BLaER1 (cell line): Measurements from ENCODE around the gene MAB21L2.
"Not testable (repeated sequence)": the region's sequence is repeated elsewhere in the genome, so short reads cannot be mapped to it uniquely, and the experiment has no call there.

Source experiments
- H3K27ac ChIP-seq: shearing (Covaris generic); formaldehyde crosslinking; 2 replicates; pipeline ENCODE4 v1.8.1; 2022
- H3K27me3 ChIP-seq: shearing (Covaris generic); formaldehyde crosslinking; 2 replicates; pipeline ENCODE4 v1.8.1; 2022
- H3K36me3 ChIP-seq: shearing (Covaris generic); formaldehyde crosslinking; 2 replicates; pipeline ENCODE4 v1.8.1; 2022
- H3K4me1 ChIP-seq: shearing (Covaris generic); formaldehyde crosslinking; 2 replicates; pipeline ENCODE4 v1.8.1; 2022
- H3K4me2 ChIP-seq: shearing (Covaris generic); formaldehyde crosslinking; 2 replicates; pipeline ENCODE4 v1.8.1; 2022
- H3K4me3 ChIP-seq: shearing (Covaris generic); formaldehyde crosslinking; 2 replicates; pipeline ENCODE4 v1.8.1; 2022
- H3K9ac ChIP-seq: shearing (Covaris generic); formaldehyde crosslinking; 2 replicates; pipeline ENCODE4 v1.8.1; 2022
- H3K9me3 ChIP-seq: shearing (Covaris generic); formaldehyde crosslinking; 2 replicates; pipeline ENCODE4 v1.8.1; 2022
- H4K20me1 ChIP-seq: shearing (Covaris generic); formaldehyde crosslinking; 2 replicates; pipeline ENCODE4 v1.8.1; 2022
- Cebpa-rat ChIP-seq: shearing (Covaris generic); IDR thresholded peaks from 2 replicates; pipeline ENCODE4 v1.8.1; 2022

Gene MAB21L2

DNA sequence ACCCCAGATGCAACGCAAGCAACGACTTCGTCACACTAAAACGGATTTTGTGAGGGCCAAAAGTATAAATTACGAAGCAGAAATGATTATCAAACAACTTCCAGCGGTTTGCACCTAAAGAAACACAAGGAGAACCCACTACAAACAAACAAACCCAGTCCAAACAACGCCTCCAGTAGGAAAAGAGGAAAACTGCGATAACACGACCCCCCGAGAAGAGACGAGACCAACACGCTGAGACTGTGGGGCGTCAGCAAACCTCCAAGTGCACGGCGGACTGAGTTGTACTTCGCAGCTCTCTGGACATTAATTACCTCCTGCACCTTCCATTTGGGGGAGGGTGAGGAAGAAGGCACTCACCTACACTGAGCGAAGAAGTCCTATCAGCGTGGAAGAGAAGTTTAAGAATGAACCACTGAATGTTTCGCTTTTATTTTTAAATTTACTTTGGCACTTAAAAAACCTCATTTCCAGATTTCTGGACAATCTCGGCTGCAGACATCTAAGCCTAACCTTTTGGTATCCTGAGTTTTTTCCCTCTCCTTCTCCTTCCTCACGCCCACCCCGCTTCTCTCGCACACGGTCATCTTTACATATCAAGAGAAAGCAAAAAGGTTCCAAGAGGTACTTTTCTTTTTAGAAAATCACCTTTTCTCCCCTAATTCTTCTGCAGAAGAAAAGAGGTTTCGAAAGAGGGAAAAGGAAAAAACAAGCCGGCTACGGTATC, at the start of gene MAB21L2:
Gene MAB21L2, plus strand, starts transcription at position 6 of the 727 bp plus-strand sequence. CDS start 879 bp downstream, outside the sequence.
- Histone ChIP-seq H3K4me2 (no peak within 1 kb of the TSS), H3K9ac (no peak within 1 kb of the TSS)

DNA sequence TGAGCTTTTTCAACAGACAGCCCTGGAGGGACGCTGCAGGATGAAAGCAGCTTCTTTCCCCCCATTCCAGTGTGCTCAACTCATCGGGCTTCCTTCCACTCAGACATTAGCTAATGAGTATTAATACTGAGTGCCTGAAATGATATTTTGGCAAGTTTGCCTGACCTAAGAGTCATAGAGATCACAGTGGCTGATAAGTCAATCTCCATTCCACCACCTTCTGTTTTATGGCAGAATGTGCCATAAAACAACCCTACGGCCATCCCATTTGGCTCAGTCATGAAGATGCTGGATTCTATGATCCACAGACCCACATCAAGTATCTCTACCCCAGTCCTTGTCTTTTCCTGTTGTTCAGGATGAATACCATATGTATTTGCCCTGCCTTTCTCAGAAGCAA, 48.3 kb upstream of the MAB21L2 start:
- no peaks in the 10 kb centered on the region for H3K4me1 ChIP-seq
- TF ChIP-seq Cebpa-rat, result no peak
- no peaks in the 10 kb centered on the region for H3K36me3 ChIP-seq

More for the DNA sequence above, at the start of gene MAB21L2:
- TF ChIP-seq Cebpa-rat, result no peak
- H3K27me3 ChIP-seq, result no peaks in the 10 kb centered on the region
- H3K36me3 ChIP-seq, result peaks cover 32% of the 10 kb centered on the region
- H4K20me1 ChIP-seq, result no peaks in the 10 kb centered on the region
- no peak within 1 kb of the TSS for H3K4me3 ChIP-seq
- no peaks in the 10 kb centered on the region for H3K4me1 ChIP-seq
- H3K9me3 ChIP-seq, result peaks cover 44% of the 10 kb centered on the region
- no peak within 1 kb of the TSS for H3K27ac ChIP-seq

DNA sequence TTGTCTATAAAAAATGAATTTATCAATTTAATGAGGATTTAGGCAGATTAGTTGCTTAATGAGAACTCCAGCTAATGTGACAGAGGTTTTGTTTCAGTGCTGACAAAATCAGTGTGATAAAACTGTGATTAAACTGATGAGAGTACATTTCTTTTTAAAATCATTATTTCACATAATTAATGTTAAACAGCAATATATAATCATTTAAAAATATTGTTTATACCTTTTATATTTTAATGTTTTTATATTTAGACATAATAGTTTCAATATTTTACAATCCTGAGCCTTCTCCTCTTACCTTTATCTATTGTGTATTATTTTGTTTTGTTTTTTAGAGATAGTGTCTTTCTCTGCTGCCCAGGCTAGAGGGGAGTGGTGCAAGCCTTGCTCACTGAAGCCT, 47.1 kb upstream of the MAB21L2 start:
- H3K4me1 ChIP-seq, result no peaks in the 10 kb centered on the region
- no peak overlapping the region for H3K4me2 ChIP-seq
- no peaks in the 10 kb centered on the region for H4K20me1 ChIP-seq
- H3K4me3 ChIP-seq, result no peak overlapping the region
- H3K36me3 ChIP-seq, result no peaks in the 10 kb centered on the region
- H3K27ac ChIP-seq, result no peak overlapping the region
- H3K9ac ChIP-seq, result no peak overlapping the region
- no peaks in the 10 kb centered on the region for H3K27me3 ChIP-seq
- TF ChIP-seq Cebpa-rat, result no peak
- H3K9me3 ChIP-seq, result no peaks in the 10 kb centered on the region

More for the DNA sequence above, 48.3 kb upstream of the MAB21L2 start:
- H4K20me1 ChIP-seq, result no peaks in the 10 kb centered on the region
- H3K9ac ChIP-seq, result no peak overlapping the region
- no peak overlapping the region for H3K4me3 ChIP-seq
- H3K9me3 ChIP-seq, result no peaks in the 10 kb centered on the region
- no peak overlapping the region for H3K4me2 ChIP-seq
- H3K27ac ChIP-seq, result no peak overlapping the region
- H3K27me3 ChIP-seq, result no peaks in the 10 kb centered on the region

DNA sequence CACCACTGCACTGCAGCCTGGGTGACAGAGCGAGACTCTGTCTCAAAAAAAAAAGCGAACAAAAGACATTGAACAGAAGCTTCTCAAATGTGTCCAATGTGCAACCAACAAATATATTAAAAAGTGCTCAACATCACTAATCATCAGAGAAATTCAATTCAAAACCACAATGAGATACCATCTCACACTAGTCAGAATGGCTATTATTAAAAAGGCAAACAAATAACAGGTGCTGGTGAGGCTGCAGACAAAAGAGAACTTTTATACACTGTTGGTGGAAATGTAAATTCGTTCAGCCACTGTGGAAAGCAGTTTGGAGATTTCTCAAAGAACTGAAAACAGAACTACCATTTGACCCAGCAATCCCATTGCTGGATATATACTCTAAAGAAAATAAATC, 44.0 kb upstream of the MAB21L2 start:
- H3K36me3 ChIP-seq, H3K9ac ChIP-seq, H3K27me3 ChIP-seq, H3K27ac ChIP-seq, H4K20me1 ChIP-seq, H3K4me3 ChIP-seq, H3K4me1 ChIP-seq, H3K4me2 ChIP-seq, H3K9me3 ChIP-seq: not testable (repeated sequence)

DNA sequence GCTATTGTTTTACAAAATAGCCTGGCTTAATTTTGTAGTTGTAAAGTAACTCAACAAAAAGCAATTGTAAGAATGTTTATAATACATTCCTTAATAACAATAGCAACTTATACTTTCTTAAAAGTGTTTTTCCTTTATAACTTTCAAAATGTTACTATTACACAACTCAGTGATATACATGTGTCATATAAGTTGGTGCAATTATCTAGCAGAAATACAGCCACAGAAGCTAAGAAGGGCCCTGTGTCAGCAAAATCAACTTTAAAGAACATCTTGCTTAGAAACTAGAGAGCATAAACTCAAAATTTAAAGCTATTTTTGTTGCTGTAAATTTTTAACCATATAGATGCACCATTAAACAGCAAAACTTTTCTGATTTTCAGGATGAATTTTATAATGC, 41.4 kb upstream of the MAB21L2 start:
- no peak overlapping the region for H3K9ac ChIP-seq
- H3K27ac ChIP-seq, result no peak overlapping the region

DNA sequence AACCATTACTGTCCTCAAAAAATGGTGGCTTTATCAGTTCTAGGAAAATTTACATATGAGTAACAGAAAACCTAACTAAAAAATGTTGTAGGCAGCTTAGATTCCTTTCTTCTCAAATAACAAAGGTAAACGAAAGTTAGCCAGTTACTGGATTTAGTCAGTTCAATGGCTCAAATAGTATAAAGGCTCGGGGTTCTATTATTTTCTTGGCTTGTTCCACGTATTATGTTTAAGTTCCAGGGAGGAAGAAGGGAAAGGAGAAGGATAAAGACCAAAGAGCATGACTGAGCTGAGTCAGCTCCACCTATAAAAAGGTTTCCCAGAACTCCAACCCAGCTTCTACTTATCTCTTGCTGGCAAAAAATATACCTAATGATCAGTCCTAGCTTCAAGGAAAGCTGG, 41.0 kb upstream of the MAB21L2 start:
- H3K36me3 ChIP-seq, result no peaks in the 10 kb centered on the region
- no peak overlapping the region for H3K4me3 ChIP-seq
- H3K9me3 ChIP-seq, result no peaks in the 10 kb centered on the region
- no peaks in the 10 kb centered on the region for H4K20me1 ChIP-seq
- no peak overlapping the region for H3K27ac ChIP-seq
- no peak for TF ChIP-seq Cebpa-rat
- H3K9ac ChIP-seq, result no peak overlapping the region
- no peaks in the 10 kb centered on the region for H3K27me3 ChIP-seq
- H3K4me1 ChIP-seq, result no peaks in the 10 kb centered on the region
- H3K4me2 ChIP-seq, result no peak overlapping the region

More for the DNA sequence above, 41.4 kb upstream of the MAB21L2 start:
- H3K4me2 ChIP-seq, result no peak overlapping the region
- H3K36me3 ChIP-seq, result no peaks in the 10 kb centered on the region
- H3K4me3 ChIP-seq, result no peak overlapping the region
- no peaks in the 10 kb centered on the region for H3K4me1 ChIP-seq
- no peaks in the 10 kb centered on the region for H4K20me1 ChIP-seq
- no peaks in the 10 kb centered on the region for H3K27me3 ChIP-seq
- H3K9me3 ChIP-seq, result no peaks in the 10 kb centered on the region
- no peak for TF ChIP-seq Cebpa-rat

DNA sequence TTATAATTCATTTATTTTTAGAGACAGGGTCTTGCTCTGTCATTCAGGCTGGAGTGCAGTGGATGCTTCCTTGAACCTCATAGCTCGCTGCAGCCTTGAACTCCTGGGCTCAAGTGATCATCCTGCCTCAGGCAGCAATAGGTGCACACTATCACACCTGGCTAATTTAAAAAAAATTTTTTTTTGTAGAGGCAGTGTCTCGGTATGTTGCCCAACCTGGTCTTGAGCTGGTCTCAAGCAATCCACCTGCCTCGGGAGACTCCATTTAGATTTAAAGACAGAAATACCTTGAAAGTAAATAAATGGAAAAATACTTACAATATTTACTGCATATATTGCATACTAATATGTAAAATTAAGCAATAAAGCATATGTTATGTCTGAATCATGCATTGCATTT, 40.3 kb upstream of the MAB21L2 start:
- H3K9ac ChIP-seq, result no peak overlapping the region
- H3K9me3 ChIP-seq, result no peaks in the 10 kb centered on the region
- no peak for TF ChIP-seq Cebpa-rat
- no peaks in the 10 kb centered on the region for H3K27me3 ChIP-seq
- no peak overlapping the region for H3K4me3 ChIP-seq
- no peaks in the 10 kb centered on the region for H3K4me1 ChIP-seq
- H3K27ac ChIP-seq, result no peak overlapping the region
- no peaks in the 10 kb centered on the region for H4K20me1 ChIP-seq
- no peak overlapping the region for H3K4me2 ChIP-seq
- no peaks in the 10 kb centered on the region for H3K36me3 ChIP-seq

DNA sequence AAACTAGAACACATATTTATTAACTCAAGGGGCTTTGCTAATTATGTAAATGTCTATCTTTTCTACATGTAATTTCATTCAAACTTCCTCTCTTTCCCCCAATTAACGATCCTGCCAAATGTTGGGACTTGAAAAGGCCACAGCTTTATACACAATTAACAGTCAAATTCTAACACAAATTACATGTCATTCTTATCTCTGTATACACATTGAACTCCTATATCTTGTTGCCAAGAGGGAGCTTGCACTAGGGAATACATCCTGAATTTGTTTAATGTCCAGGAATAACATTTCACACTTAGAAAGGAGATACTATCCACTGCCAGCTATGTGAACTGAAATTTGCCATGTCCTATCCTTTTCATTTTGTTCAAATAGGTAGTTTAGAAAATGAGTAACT, 38.9 kb upstream of the MAB21L2 start:
- H3K4me1 ChIP-seq, result no peaks in the 10 kb centered on the region
- H3K27ac ChIP-seq, result no peak overlapping the region
- no peaks in the 10 kb centered on the region for H3K36me3 ChIP-seq
- TF ChIP-seq Cebpa-rat, result no peak
- H3K4me2 ChIP-seq, result no peak overlapping the region
- H3K27me3 ChIP-seq, result no peaks in the 10 kb centered on the region
- no peaks in the 10 kb centered on the region for H4K20me1 ChIP-seq
- no peak overlapping the region for H3K4me3 ChIP-seq
- no peak overlapping the region for H3K9ac ChIP-seq
- H3K9me3 ChIP-seq, result no peaks in the 10 kb centered on the region

DNA sequence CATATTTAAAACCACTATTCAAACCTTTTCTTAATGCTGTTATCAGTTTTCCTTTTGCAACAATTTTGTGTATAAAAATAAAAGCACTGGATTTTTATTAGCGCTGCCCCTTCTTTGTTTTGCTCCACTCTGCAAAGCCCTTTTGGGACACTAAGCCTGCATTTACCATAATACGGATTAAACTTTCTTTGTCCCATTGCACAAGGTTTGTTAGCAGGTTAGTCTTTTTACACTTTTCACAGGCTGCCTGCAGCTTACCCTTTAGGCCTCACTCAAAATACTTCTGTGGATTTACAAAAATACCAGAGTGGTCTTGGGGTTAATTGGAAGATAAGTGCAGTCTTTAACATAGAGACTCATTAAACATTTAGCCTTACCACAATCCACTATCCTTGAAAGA, 35.7 kb upstream of the MAB21L2 start:
- H3K4me1 ChIP-seq, result no peaks in the 10 kb centered on the region
- H3K27ac ChIP-seq, result no peak overlapping the region
- no peak overlapping the region for H3K4me3 ChIP-seq
- H4K20me1 ChIP-seq, result no peaks in the 10 kb centered on the region
- no peak for TF ChIP-seq Cebpa-rat
- H3K4me2 ChIP-seq, result no peak overlapping the region
- no peak overlapping the region for H3K9ac ChIP-seq
- H3K36me3 ChIP-seq, result no peaks in the 10 kb centered on the region
- no peaks in the 10 kb centered on the region for H3K27me3 ChIP-seq
- H3K9me3 ChIP-seq, result no peaks in the 10 kb centered on the region

DNA sequence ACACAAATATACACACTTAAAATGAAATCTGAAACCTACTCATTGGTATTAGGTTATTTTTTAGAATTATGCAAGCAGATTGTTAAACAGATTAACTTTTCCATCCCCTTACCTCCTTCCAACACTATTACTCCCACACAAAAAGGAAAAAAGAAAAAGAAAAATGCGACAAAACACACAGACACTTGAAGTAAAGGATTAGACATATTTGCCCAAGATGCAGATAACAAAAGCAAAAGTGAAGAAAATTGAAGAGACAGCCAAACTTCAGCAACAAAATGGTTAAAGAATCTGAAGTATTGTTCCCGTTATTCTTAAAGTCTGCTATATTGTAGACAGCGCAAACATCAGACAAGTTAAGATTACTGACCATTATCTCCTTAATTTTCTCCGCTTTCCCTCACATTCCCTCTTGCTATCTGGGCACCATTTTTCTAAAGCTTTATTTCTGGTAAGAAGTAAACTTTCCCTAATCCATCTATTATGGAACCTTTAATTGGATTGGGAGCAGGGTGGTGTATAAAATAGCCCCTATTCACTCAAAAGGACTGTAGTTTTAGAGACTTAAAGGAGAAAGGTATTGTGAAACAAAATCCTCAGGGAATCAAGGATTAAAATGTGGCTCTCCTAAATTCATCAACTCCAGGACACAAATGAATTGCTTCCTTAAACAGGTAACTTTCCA, 34.7 kb upstream of the MAB21L2 start:
- TF ChIP-seq Cebpa-rat, result no peak
- H4K20me1 ChIP-seq, result no peaks in the 10 kb centered on the region
- H3K36me3 ChIP-seq, result no peaks in the 10 kb centered on the region
- H3K4me2 ChIP-seq, result no peak overlapping the region
- H3K27me3 ChIP-seq, result no peaks in the 10 kb centered on the region
- no peaks in the 10 kb centered on the region for H3K9me3 ChIP-seq
- no peak overlapping the region for H3K4me3 ChIP-seq
- no peaks in the 10 kb centered on the region for H3K4me1 ChIP-seq
- no peak overlapping the region for H3K9ac ChIP-seq
- H3K27ac ChIP-seq, result no peak overlapping the region

DNA sequence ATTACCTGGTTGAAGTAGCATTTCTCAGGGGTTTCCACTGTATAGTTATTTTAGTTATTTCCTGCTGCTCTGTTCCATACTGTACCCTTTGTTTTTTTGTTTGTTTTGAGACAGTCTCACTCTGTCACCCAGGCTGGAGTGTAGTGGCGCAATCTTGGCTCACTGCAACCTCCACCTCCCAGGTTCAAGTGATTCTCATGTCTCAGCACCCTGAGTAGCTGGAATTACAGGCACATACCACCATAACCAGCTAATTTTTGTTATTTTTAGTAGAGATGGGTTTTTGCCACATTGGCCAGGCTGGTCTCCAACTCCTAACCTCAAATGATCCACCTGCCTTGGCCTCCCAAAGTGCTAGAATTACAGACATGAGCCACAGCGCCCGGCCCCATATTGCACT, 24.1 kb upstream of the MAB21L2 start:
- not testable (repeated sequence) for H3K4me2 ChIP-seq, H3K4me1 ChIP-seq, H4K20me1 ChIP-seq, H3K36me3 ChIP-seq, H3K27me3 ChIP-seq, H3K27ac ChIP-seq, H3K9ac ChIP-seq, H3K9me3 ChIP-seq, H3K4me3 ChIP-seq
